ENCODE measurements around the gene MTRF1L.

DNA sequence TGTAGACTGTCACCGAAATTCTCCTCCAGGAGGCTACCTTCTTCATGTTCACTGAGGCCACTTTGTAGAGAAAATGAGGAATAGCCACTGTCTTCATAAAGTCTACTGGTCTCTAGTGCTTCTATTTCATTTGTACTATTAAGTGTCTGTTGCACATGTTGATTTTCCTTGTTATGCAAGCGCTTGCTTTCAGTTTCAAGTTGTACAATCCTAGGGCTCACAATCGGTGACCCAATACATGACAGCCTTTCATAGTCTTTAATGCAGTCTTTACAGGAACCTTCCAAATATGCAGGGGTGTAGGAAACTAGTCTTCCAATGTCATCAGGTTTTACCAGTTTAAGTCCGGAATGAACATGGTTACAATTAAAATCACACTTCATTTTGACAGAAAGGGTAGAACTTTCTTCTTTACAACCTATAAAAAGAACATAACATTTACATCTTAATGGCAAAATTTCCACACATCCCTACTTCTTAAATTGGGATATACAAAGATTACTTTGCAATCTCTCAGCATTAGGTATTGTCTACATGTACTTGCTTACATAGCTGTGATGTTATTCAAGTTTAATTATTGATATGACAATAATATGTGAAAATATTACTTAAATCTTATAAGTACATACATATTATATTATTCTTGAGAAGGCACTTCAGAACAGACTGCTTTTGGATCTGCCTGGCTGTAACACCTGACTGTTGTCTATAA lies 27.1 kb downstream of the MTRF1L start:
- TF ChIP-seq EP300 (IDR thresholded peaks at IDR 0.05) (no peak), POLR2A (IDR thresholded peaks at IDR 0.05) (no peak)
- TF ChIP-seq, protein P1, sequence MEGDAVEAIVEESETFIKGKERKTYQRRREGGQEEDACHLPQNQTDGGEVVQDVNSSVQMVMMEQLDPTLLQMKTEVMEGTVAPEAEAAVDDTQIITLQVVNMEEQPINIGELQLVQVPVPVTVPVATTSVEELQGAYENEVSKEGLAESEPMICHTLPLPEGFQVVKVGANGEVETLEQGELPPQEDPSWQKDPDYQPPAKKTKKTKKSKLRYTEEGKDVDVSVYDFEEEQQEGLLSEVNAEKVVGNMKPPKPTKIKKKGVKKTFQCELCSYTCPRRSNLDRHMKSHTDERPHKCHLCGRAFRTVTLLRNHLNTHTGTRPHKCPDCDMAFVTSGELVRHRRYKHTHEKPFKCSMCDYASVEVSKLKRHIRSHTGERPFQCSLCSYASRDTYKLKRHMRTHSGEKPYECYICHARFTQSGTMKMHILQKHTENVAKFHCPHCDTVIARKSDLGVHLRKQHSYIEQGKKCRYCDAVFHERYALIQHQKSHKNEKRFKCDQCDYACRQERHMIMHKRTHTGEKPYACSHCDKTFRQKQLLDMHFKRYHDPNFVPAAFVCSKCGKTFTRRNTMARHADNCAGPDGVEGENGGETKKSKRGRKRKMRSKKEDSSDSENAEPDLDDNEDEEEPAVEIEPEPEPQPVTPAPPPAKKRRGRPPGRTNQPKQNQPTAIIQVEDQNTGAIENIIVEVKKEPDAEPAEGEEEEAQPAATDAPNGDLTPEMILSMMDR (IDR thresholded peaks at IDR 0.05) = no peak
